K562 (cell line): Measurements from ENCODE around the gene MICU1. TPM values are rescaled to one million over a fixed set of nuclear protein-coding genes. Genes with fewer than 3 reads are reported as not detected.
A peak's percentile ranks its signal among the peaks of the same experiment; 100 is the strongest.

Source experiments
- ATAC-seq: fragments of 200-7000 bp; cut with Tn5 transposase; 3 replicates; pipeline ENCODE4 v1.9.1; 2020; ENCODE audit warnings: moderate library complexity
- BruUV-seq: library from RNA; stranded (reverse); fragments of 400-500 nt; replicated peaks from 2 replicates; lab custom pipeline; 2021; lab: Mats Ljungman, UMichigan
- CTCF ChIA-PET: fragments of 300-600 bp; formaldehyde crosslinking; extraction: SDS; loops from one replicate; lab custom pipeline; 2021; ENCODE audit warnings: low intra/inter-chr PET ratio; lab: Yijun Ruan, JAX
- POLR2A ChIA-PET: fragments of 300-600, 350-650 bp; sonication (Branson Sonifier 250); formaldehyde crosslinking; extraction: SDS; loops from one replicate; lab custom pipeline; 2021; ENCODE audit warnings: antibody characterized with exemption, inconsistent platforms; lab: Yijun Ruan, JAX
- DNase-seq, 4 experiments: peaks; one replicate each; pipeline versions ENCODE4 v3.0.0 to v3.0.0-alpha.2; 2011 to 2018; ENCODE audit warnings: low spot score in 3 of 4, mixed read lengths in 3 of 4; ENCODE audit errors: extremely low read depth in 1 of 4
- FAIRE-seq: peaks from 2 replicates; lab custom pipeline; 2011; peaks lifted over from hg19 to GRCh38; lab: Jason Lieb, UNC
- H2AFZ ChIP-seq: 2 replicates; pipeline ENCODE4 v1.6.0; 2011; ENCODE audit warnings: low read depth, low read length, control low read depth, inconsistent platforms
- H3K27ac ChIP-seq: fragments of 200-600 bp; 3 replicates; pipeline ENCODE4 v1.8.0; 2011; ENCODE audit warnings: low read depth, mild to moderate bottlenecking, control low read depth, inconsistent platforms, low read length, moderate library complexity, mixed read lengths; ENCODE audit errors: extremely low read depth
- H3K27me3 ChIP-seq, 2 experiments: fragments of 300-600 bp in 1 of 2; 2 replicates in 1 of 2; 3 replicates in 1 of 2; pipeline versions ENCODE4 v1.6.0 to v1.8.0; 2011; ENCODE audit warnings: inconsistent platforms in 2 of 2, low read length in 2 of 2, mild to moderate bottlenecking in 1 of 2, mixed read lengths in 1 of 2, moderate library complexity in 1 of 2; ENCODE audit not compliant: control insufficient read depth in 2 of 2, insufficient read depth in 2 of 2
- H3K36me3 ChIP-seq: fragments of 300-600 bp; 3 replicates; pipeline ENCODE4 v1.8.0; 2011; ENCODE audit warnings: mild to moderate bottlenecking, low read length, inconsistent platforms; ENCODE audit not compliant: control insufficient read depth, insufficient read depth
- H3K4me1 ChIP-seq, 2 experiments: fragments of 200-600 bp in 1 of 2; replicated peaks in 1 of 2; 2 replicates in 1 of 2; 3 replicates in 1 of 2; pipeline versions ENCODE4 v1.5.1 to v1.8.0; 2011; ENCODE audit warnings: inconsistent platforms in 2 of 2, low read length in 2 of 2, mild to moderate bottlenecking in 1 of 2, mixed read lengths in 1 of 2, moderate library complexity in 1 of 2; ENCODE audit not compliant: control insufficient read depth in 2 of 2, insufficient read depth in 2 of 2
- H3K4me2 ChIP-seq: 2 replicates; pipeline ENCODE4 v1.6.1; 2011; ENCODE audit warnings: low read length, control low read depth, inconsistent platforms, mixed read lengths; ENCODE audit not compliant: insufficient read depth
- H3K4me3 ChIP-seq: fragments of 200-600 bp; sonication (generic), shearing (Covaris generic); 2 replicates; pipeline ENCODE4 v1.5.1; 2016; ENCODE audit warnings: control low read depth, inconsistent platforms
- H3K79me2 ChIP-seq: fragments of 200-600 bp; 3 replicates; pipeline ENCODE4 v1.8.0; 2011; ENCODE audit warnings: low read length, inconsistent platforms; ENCODE audit not compliant: control insufficient read depth, insufficient read depth
- H3K9ac ChIP-seq, 2 experiments: 2 replicates each; pipeline versions ENCODE4 v1.6.0 to v1.6.1; 2011; ENCODE audit warnings: low read depth in 2 of 2, low read length in 2 of 2, control low read depth in 1 of 2, inconsistent platforms in 1 of 2, mild to moderate bottlenecking in 1 of 2, mixed read lengths in 1 of 2; ENCODE audit not compliant: insufficient read depth in 1 of 2
- H3K9me1 ChIP-seq: one replicate; pipeline ENCODE4 v1.6.0; 2011; ENCODE audit warnings: inconsistent platforms, mild to moderate bottlenecking, low read length, moderate library complexity; ENCODE audit not compliant: control insufficient read depth, insufficient read depth
- H3K9me3 ChIP-seq: replicated peaks from 2 replicates; pipeline ENCODE4 v1.5.1; 2011; ENCODE audit warnings: low read depth, low read length, inconsistent platforms; ENCODE audit not compliant: control insufficient read depth, insufficient read depth
- H4K20me1 ChIP-seq: replicated peaks from 2 replicates; pipeline ENCODE4 v1.6.1; 2011; ENCODE audit warnings: low read length, inconsistent platforms, mixed read lengths; ENCODE audit not compliant: control insufficient read depth, insufficient read depth
- ADNP ChIP-seq: fragments of 200-800 bp; sonication (Bioruptor generic); IDR thresholded peaks from 2 replicates; pipeline ENCODE4 v1.6.1; 2016; ENCODE audit warnings: missing genetic modification characterization, missing compliant biosample characterization
- CBX3 ChIP-seq, 2 experiments: IDR thresholded peaks; 1 replicate in 1 of 2; 2 replicates in 1 of 2; pipeline ENCODE4 v1.6.1; 2012; ENCODE audit warnings: inconsistent platforms in 2 of 2, low read length in 2 of 2, borderline replicate concordance in 1 of 2, control low read depth in 1 of 2
- CBX5 ChIP-seq: IDR thresholded peaks from 2 replicates; pipeline ENCODE4 v1.6.1; 2014; ENCODE audit warnings: low read depth, borderline replicate concordance
- SMARCB1 ChIP-seq: IDR thresholded peaks from 2 replicates; pipeline ENCODE4 v1.6.1; 2011; ENCODE audit warnings: improper control_type of control experiment, low read depth; ENCODE audit not compliant: insufficient read length
- TRIM28 ChIP-seq: fragments of 450-650 bp; IDR thresholded peaks from 2 replicates; pipeline ENCODE4 v1.6.1; 2017
- ZNF644 ChIP-seq: fragments of 200-800 bp; sonication (Bioruptor generic); IDR thresholded peaks from 2 replicates; pipeline ENCODE4 v1.6.1; 2016; ENCODE audit warnings: low read depth, missing genetic modification characterization, missing compliant biosample characterization
- in situ Hi-C: fragments of 300-500 bp; cut with MboI; formaldehyde crosslinking; loops from 4 replicates; pipeline ENCODE4 v1.15.0; 2018; ENCODE audit warnings: inconsistent platforms, mixed read lengths
- intact Hi-C: fragments of 100-400 bp; cut with micrococcal nuclease; formaldehyde crosslinking; loops from 2 replicates; pipeline ENCODE4 v1.14.2; 2022
- polyA plus RNA-seq, 8 experiments: library from polyadenylated mRNA; depleted of rRNA in 4 of 8; stranded (reverse) in 5 of 8; unstranded in 3 of 8; fragments of >200 nt; fragmentation: Nextera tagmentation in 2 of 8; fragmentation: Illumina TruSeq in 1 of 8; extraction: Ambion mirVana in 2 of 8; extraction: Trizol in 1 of 8; gene quantifications; 2 replicates each; pipeline versions ENCODE4 v1.2.1 to v1.2.3, GENCODE V29; 2011 to 2014; ENCODE audit warnings: inconsistent platforms in 1 of 8, missing spikeins in 1 of 8
- total RNA-seq, 7 experiments: library from RNA; depleted of rRNA in 6 of 7; stranded (reverse); fragments of >200 nt in 6 of 7; fragmentation: Illumina TruSeq in 2 of 7; extraction: Trizol in 2 of 7; gene quantifications; 2 replicates each; pipeline versions ENCODE4 v1.2.1 to v1.2.3, GENCODE V29; 2011 to 2021; ENCODE audit warnings: low replicate concordance in 1 of 7
- TF ChIP-seq, protein P1 (sequence below): fragments of 450-650 bp; IDR thresholded peaks from 2 replicates; pipeline ENCODE4 v1.6.1; 2018; ENCODE audit warnings: mild to moderate bottlenecking, low read depth; ENCODE audit not compliant: partially characterized antibody

MICU1 gene
- total and polyA plus RNA-seq, 9 of the 15 experiments (the other 6 are each of a cell fraction or from before 2014, with no cell fraction given): 29.3 to 76.8 (median 48.4) TPM

DNA sequence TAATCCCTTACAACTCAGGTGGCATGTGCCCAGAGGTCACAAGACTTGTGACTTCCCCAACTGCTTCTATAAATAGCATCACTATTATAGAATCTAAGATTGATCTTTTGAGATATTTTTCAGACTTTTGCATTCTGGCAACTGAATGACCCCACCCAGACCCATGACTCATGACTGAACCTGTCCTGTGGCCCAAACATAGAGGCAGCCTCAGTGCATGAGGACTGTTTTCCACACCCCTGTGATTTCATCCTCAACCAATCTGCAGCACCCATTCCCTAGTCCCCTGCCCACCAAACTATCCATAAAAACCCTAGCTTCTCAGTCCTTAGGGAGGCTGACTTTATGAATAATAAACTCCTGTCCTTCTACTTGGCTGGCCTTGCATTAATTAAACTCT, 84.5 kb downstream of the MICU1 start:
- BruUV-seq: no TSS peak
- Histone ChIP-seq H3K9me3 (peaks cover 7% of the 10 kb centered on the region; the same call in 1 of the 2 replicates), H3K79me2 (no peaks in the 10 kb centered on the region), H3K4me3 (no peak overlapping the region), H3K4me1 (no peaks in the 10 kb centered on the region), H3K9me1 (no peaks in the 10 kb centered on the region), H4K20me1 (no peaks in the 10 kb centered on the region), H3K4me2 (no peak overlapping the region), H3K9ac (no peak overlapping the region), H3K27ac (no peak overlapping the region), H3K36me3 (peaks cover 7% of the 10 kb centered on the region; the same call in 1 of the 3 replicates), H2AFZ (no peak overlapping the region), H3K27me3 (no peaks in the 10 kb centered on the region)
- ChIA-PET CTCF (no interaction called here), POLR2A (no interaction called here)
- in situ Hi-C loops (no loop called here), intact Hi-C loops (no loop called here)
- FAIRE-seq (no peak), DNase-seq (no peak), ATAC-seq (no peak)
- TF ChIP-seq TRIM28 (0 out of 2 replicates have a peak, but pooled peaks have one; percentile 34), ADNP (tag) (no peak), CBX3 (IDR thresholded peaks at IDR 0.05; ENCODE audit: borderline replicate concordance in 1 of 2, low read length in 2 of 2) (peak in 1 of 2 experiments; percentile 35; a peak in 1 of 3 replicates), CBX5 (peak; percentile 62; the same call in 1 of the 2 replicates), SMARCB1 (no peak), ZNF644 (tag) (no peak)
- TF ChIP-seq, protein P1, sequence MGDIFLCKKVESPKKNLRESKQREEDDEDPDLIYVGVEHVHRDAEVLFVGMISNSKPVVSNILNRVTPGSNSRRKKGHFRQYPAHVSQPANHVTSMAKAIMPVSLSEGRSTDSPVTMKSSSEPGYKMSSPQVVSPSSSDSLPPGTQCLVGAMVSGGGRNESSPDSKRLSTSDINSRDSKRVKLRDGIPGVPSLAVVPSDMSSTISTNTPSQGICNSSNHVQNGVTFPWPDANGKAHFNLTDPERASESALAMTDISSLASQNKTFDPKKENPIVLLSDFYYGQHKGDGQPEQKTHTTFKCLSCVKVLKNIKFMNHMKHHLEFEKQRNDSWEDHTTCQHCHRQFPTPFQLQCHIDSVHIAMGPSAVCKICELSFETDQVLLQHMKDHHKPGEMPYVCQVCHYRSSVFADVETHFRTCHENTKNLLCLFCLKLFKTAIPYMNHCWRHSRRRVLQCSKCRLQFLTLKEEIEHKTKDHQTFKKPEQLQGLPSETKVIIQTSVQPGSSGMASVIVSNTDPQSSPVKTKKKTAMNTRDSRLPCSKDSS: peak; percentile 34
- TF ChIP-seq, all 486 proteins: peak for 4
